Neural progenitor cell (in vitro differentiated cells): ENCODE data around the gene OR11A1. TPM values are rescaled to one million over a fixed set of nuclear protein-coding genes. Genes with fewer than 3 reads are reported as not detected.

ENCODE experiments used
- DNase-seq: peaks from one replicate; pipeline ENCODE4 v3.0.0-alpha.2; 2016; ENCODE audit warnings: low spot score
- H2AFZ ChIP-seq: fragments of 200-600 bp; sonication (generic); replicated peaks from 2 replicates; pipeline ENCODE4 v1.6.1; 2016; ENCODE audit warnings: antibody characterized with exemption
- H3F3A ChIP-seq: fragments of 200-600 bp; sonication (generic); 2 replicates; pipeline ENCODE4 v1.6.1; 2016; ENCODE audit warnings: antibody characterized with exemption, low read depth
- H3K27ac ChIP-seq: fragments of 200-600 bp; sonication (generic); 2 replicates; pipeline ENCODE4 v1.5.1; 2016; ENCODE audit warnings: mild to moderate bottlenecking
- H3K27me3 ChIP-seq: fragments of 200-600 bp; sonication (generic); 2 replicates; pipeline ENCODE4 v1.6.1; 2016; ENCODE audit warnings: mild to moderate bottlenecking, moderate library complexity
- H3K36me3 ChIP-seq: fragments of 200-600 bp; sonication (generic); 2 replicates; pipeline ENCODE4 v1.5.1; 2016
- H3K4me1 ChIP-seq: fragments of 200-600 bp; sonication (generic); 2 replicates; pipeline ENCODE4 v1.6.1; 2016; ENCODE audit warnings: mixed run types
- H3K4me2 ChIP-seq: fragments of 200-600 bp; sonication (generic); 2 replicates; pipeline ENCODE4 v1.6.1; 2016
- H3K4me3 ChIP-seq: fragments of 200-600 bp; sonication (generic); 2 replicates; pipeline ENCODE4 v1.5.1; 2016
- H3K79me2 ChIP-seq: fragments of 200-600 bp; sonication (generic); 2 replicates; pipeline ENCODE4 v1.6.1; 2016; ENCODE audit warnings: low read depth
- H3K9ac ChIP-seq: fragments of 200-600 bp; sonication (generic); 2 replicates; pipeline ENCODE4 v1.6.1; 2016
- H3K9me3 ChIP-seq: fragments of 200-600 bp; sonication (generic); 2 replicates; pipeline ENCODE4 v1.5.1; 2016; ENCODE audit warnings: low read depth
- H4K20me1 ChIP-seq: fragments of 200-600 bp; sonication (generic); 2 replicates; pipeline ENCODE4 v1.6.1; 2016; ENCODE audit warnings: low read depth
- H3K27ac Mint-ChIP-seq: 3 replicates; pipeline ENCODE4 v1.8.0; 2021; ENCODE audit warnings: mixed read lengths
- H3K27me3 Mint-ChIP-seq: 2 replicates; pipeline ENCODE4 v1.8.0; 2022; ENCODE audit warnings: low read depth, mild to moderate bottlenecking, inconsistent platforms, moderate library complexity, mixed read lengths; ENCODE audit not compliant: insufficient read depth
- H3K36me3 Mint-ChIP-seq: 3 replicates; pipeline ENCODE4 v1.8.0; 2021; ENCODE audit warnings: mixed read lengths
- H3K4me1 Mint-ChIP-seq: 3 replicates; pipeline ENCODE4 v1.8.0; 2021; ENCODE audit warnings: mixed read lengths
- H3K4me3 Mint-ChIP-seq: 3 replicates; pipeline ENCODE4 v1.8.0; 2021; ENCODE audit warnings: mild to moderate bottlenecking, moderate library complexity, mixed read lengths
- H3K9me3 Mint-ChIP-seq: 3 replicates; pipeline ENCODE4 v1.8.0; 2020; ENCODE audit warnings: mixed read lengths
- CTCF ChIP-seq: fragments of 200-600 bp; sonication (generic); IDR thresholded peaks from 2 replicates; pipeline ENCODE4 v1.5.1; 2017; ENCODE audit warnings: antibody characterized with exemption, mild to moderate bottlenecking
- EZH2 ChIP-seq: fragments of 200-600 bp; sonication (generic); IDR thresholded peaks from 2 replicates; pipeline ENCODE4 v1.6.1; 2017; ENCODE audit warnings: antibody characterized with exemption, mild to moderate bottlenecking, moderate library complexity
- EZH2phosphoT487 ChIP-seq: fragments of 200-600 bp; sonication (generic); IDR thresholded peaks from 2 replicates; pipeline ENCODE4 v1.6.1; 2017; ENCODE audit warnings: antibody characterized with exemption
- total RNA-seq: library from RNA; depleted of rRNA; stranded (reverse); fragments of >200 nt; gene quantifications from 2 replicates; pipeline ENCODE4 v1.2.3, GENCODE V29; 2015; ENCODE audit warnings: low replicate concordance

The OR11A1 gene
- total RNA-seq, 1 donor from 2014 or later = not detected

DNA sequence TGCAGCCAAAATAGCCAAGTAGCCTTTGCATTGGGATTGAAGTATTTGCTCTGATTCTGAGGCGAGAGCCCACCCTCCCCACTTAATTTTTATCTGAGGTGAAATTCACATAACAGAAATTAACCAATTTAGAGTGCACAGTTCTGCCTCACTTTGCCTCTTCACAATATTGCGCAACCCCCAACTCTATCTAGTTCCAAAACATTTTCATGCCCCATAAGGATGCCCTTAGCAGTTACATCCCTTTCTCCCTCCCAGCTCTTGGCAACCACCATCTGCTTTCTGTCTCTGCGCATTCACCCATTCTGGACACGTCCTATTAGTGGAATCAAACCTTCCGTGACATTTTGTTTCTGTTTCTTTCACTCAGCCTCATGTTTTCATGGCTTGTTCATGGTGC is 21.9 kb upstream of the OR11A1 start:
- DNase-seq = no peak

DNA sequence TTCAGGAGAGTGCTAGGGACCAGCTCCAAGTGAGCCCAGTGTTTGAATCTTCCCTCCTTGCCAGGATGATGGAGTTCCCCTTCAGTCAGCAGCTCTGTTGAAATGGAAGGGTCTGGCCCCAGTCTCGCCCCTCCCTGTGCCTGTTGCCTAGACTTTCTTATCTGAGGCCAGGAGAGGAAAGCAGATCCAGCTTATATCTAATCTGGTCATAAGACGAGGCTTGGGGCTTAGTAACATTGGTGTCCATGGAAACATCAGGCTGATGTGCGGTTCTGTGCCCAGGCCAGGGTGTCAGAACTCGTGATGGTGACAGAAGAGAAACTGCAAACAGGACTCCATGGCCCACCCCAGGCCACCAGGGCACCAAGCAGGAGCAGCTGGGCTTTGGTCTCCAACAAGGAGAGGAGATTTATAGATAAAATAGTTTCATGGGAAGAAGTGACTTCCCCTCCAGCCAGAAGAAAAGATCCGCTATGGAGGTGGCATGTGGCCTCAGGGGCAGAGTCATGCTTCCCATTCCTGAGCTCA is 21.1 kb upstream of the OR11A1 start:
- no peak overlapping the region for H2AFZ ChIP-seq
- Mint-ChIP-seq H3K27me3 (peaks cover 10% of the 10 kb centered on the region), H3K36me3 (no peaks in the 10 kb centered on the region), H3K9me3 (no peaks in the 10 kb centered on the region), H3K4me1 (peaks cover 3% of the 10 kb centered on the region), H3K4me3 (no peak overlapping the region), H3K27ac (no peak overlapping the region)
- H4K20me1 ChIP-seq = no peaks in the 10 kb centered on the region
- no peak for TF ChIP-seq EZH2phosphoT487
- TF ChIP-seq CTCF = no peak
- no peak for TF ChIP-seq EZH2
- no peaks in the 10 kb centered on the region for H3K27me3 ChIP-seq
- H3K4me2 ChIP-seq = no peak overlapping the region
- no peak overlapping the region for H3K4me3 ChIP-seq
- no peaks in the 10 kb centered on the region for H3K79me2 ChIP-seq
- no peaks in the 10 kb centered on the region for H3K9me3 ChIP-seq
- no peaks in the 10 kb centered on the region for H3K36me3 ChIP-seq
- no peaks in the 10 kb centered on the region for H3F3A ChIP-seq
- no peaks in the 10 kb centered on the region for H3K4me1 ChIP-seq
- H3K9ac ChIP-seq = no peak overlapping the region
- no peak for DNase-seq
- no peak overlapping the region for H3K27ac ChIP-seq

More for the DNA sequence above, 21.9 kb upstream of the OR11A1 start:
- Mint-ChIP-seq H3K9me3 (no peaks in the 10 kb centered on the region), H3K4me1 (peaks cover 3% of the 10 kb centered on the region), H3K36me3 (no peaks in the 10 kb centered on the region), H3K27ac (no peak overlapping the region), H3K4me3 (no peak overlapping the region), H3K27me3 (peaks cover 3% of the 10 kb centered on the region)
- Histone ChIP-seq H4K20me1 (no peaks in the 10 kb centered on the region), H3K9me3 (no peaks in the 10 kb centered on the region), H3K4me2 (no peak overlapping the region), H3K79me2 (no peaks in the 10 kb centered on the region), H3F3A (no peaks in the 10 kb centered on the region), H3K36me3 (no peaks in the 10 kb centered on the region), H3K27me3 (no peaks in the 10 kb centered on the region), H3K9ac (no peak overlapping the region), H3K4me1 (no peaks in the 10 kb centered on the region), H3K27ac (no peak overlapping the region), H3K4me3 (no peak overlapping the region), H2AFZ (no peak overlapping the region)
- TF ChIP-seq EZH2 (no peak), CTCF (no peak), EZH2phosphoT487 (no peak)

DNA sequence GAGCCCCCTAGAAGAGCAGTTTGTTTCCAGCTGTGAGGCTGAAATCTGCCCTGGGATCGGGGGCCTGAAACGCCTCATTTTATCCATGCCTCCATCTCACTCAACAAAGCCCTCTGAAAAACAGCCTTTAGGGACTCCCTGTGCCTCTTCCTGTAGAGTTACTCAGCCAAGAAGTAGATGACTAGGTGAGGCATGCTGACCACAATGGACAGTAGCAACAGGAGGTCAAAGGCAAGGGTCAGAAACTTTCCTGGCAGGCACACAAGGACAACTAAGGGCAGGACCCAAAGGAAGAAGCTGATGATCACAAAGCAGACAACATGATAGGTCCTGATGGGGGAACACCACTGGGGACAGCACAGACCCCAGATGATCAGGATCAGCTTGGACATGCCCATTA is 18.1 kb upstream of the OR11A1 start:
- Mint-ChIP-seq H3K36me3 (no peaks in the 10 kb centered on the region), H3K27ac (no peak overlapping the region), H3K27me3 (peaks cover 10% of the 10 kb centered on the region), H3K4me3 (no peak overlapping the region), H3K4me1 (peaks cover 5% of the 10 kb centered on the region), H3K9me3 (no peaks in the 10 kb centered on the region)
- Histone ChIP-seq H3K9me3 (no peaks in the 10 kb centered on the region), H3K36me3 (no peaks in the 10 kb centered on the region), H3K4me2 (no peak overlapping the region), H3K4me3 (no peak overlapping the region), H3K79me2 (no peaks in the 10 kb centered on the region), H3K27me3 (no peaks in the 10 kb centered on the region), H2AFZ (no peak overlapping the region), H3K4me1 (no peaks in the 10 kb centered on the region), H3K9ac (no peak overlapping the region), H3F3A (no peaks in the 10 kb centered on the region), H3K27ac (no peak overlapping the region), H4K20me1 (no peaks in the 10 kb centered on the region)
- TF ChIP-seq EZH2phosphoT487 (no peak), EZH2 (no peak), CTCF (no peak)
- DNase-seq = no peak
